Urothelium cell line (cell line): ENCODE data around the gene UFSP1.

Source experiments
- DNase-seq: peaks from one replicate; pipeline ENCODE4 v3.0.0; 2011; ENCODE audit warnings: low spot score, mixed read lengths
- FAIRE-seq: peaks from 2 replicates; lab custom pipeline; 2011; peaks lifted over from hg19 to GRCh38; lab: Jason Lieb, UNC

Gene UFSP1

GRCh38 chr7:100882785-100883526 is 6.6 kb downstream of the UFSP1 start:
- no peak for DNase-seq
- FAIRE-seq = no peak

- FAIRE-seq (no peak), DNase-seq (no peak)
Measured at GRCh38 chr7:100882201-100882600, 7.3 kb downstream of the UFSP1 start.

GRCh38 chr7:100881136-100881535 is 8.4 kb downstream of the UFSP1 start:
- FAIRE-seq (no peak), DNase-seq (no peak)

- DNase-seq = no peak
- no peak for FAIRE-seq
Measured at GRCh38 chr7:100880645-100881044, 8.9 kb downstream of the UFSP1 start.

- DNase-seq (no peak), FAIRE-seq (no peak)
Measured at GRCh38 chr7:100879685-100880261, 9.7 kb downstream of the UFSP1 start.

- FAIRE-seq = no peak
- no peak for DNase-seq
Measured at GRCh38 chr7:100878685-100879084, 10.8 kb downstream of the UFSP1 start.

GRCh38 chr7:100878013-100878412 is 11.5 kb downstream of the UFSP1 start:
- FAIRE-seq = no peak

GRCh38 chr7:100875356-100875751 is 14.2 kb downstream of the UFSP1 start:
- FAIRE-seq (no peak), DNase-seq (peak; percentile 50)

More at GRCh38 chr7:100878013-100878412, 11.5 kb downstream of the UFSP1 start:
- DNase-seq = no peak

GRCh38 chr7:100874577-100875355 is 14.7 kb downstream of the UFSP1 start, which contains the start of gene SRRT:
Gene SRRT, plus strand, starts transcription at chr7:100875103. Its CDS starts 488 bp downstream, at chr7:100875591.
- FAIRE-seq = peak; percentile 98
- DNase-seq = peak; percentile 100

- DNase-seq (no peak), FAIRE-seq (no peak)
Measured at GRCh38 chr7:100874300-100874576, 15.3 kb downstream of the UFSP1 start.

- FAIRE-seq = no peak
- DNase-seq = no peak
Measured at GRCh38 chr7:100873599-100874299, 15.8 kb downstream of the UFSP1 start.

- FAIRE-seq = no peak
Measured at GRCh38 chr7:100867776-100868485, 21.6 kb downstream of the UFSP1 start.

GRCh38 chr7:100867040-100867775 is 22.3 kb downstream of the UFSP1 start, which contains the start of gene TRIP6:
Gene TRIP6, plus strand, starts transcription at chr7:100867387. Its CDS starts 111 bp downstream, at chr7:100867498.
- FAIRE-seq (peak; percentile 71), DNase-seq (peak; percentile 98)

More at GRCh38 chr7:100867776-100868485, 21.6 kb downstream of the UFSP1 start:
- DNase-seq = no peak

GRCh38 chr7:100866729-100867039 is 22.8 kb downstream of the UFSP1 start:
- FAIRE-seq = peak; percentile 68

GRCh38 chr7:100865938-100866728 is 23.4 kb downstream of the UFSP1 start:
- DNase-seq (peak; percentile 91), FAIRE-seq (peak; percentile 63)

More at GRCh38 chr7:100866729-100867039, 22.8 kb downstream of the UFSP1 start:
- no peak for DNase-seq

GRCh38 chr7:100865372-100865911 is 24.1 kb downstream of the UFSP1 start:
- peak; percentile 87 for FAIRE-seq
- DNase-seq = peak; percentile 91

- no peak for DNase-seq
- FAIRE-seq = no peak
Measured at GRCh38 chr7:100864263-100864845, 25.2 kb downstream of the UFSP1 start.

- no peak for FAIRE-seq
Measured at GRCh38 chr7:100863406-100863950, 26.0 kb downstream of the UFSP1 start.

More at GRCh38 chr7:100863406-100863950, 26.0 kb downstream of the UFSP1 start:
- no peak for DNase-seq
